ENCODE measurements around the gene C20orf144.

Gene C20orf144

GRCh38 chr20:33707668-33708067 lies 45.5 kb downstream of the C20orf144 start:
- no peak for TF ChIP-seq EZH2phosphoT487 (IDR thresholded peaks at IDR 0.05; ENCODE audit: low read length)
- TF ChIP-seq EZH2 (optimal IDR thresholded peaks at IDR 0.05; ENCODE audit: low read depth, low read length) = no peak
- no peak for TF ChIP-seq CTCF (IDR thresholded peaks at IDR 0.05; ENCODE audit: low read length)
- Histone ChIP-seq H3K27me3 (replicated peaks; ENCODE audit: insufficient read depth, low read length) (no peaks in the 10 kb centered on the region), H2AFZ (ENCODE audit: low read length) (no peak overlapping the region), H4K20me1 (ENCODE audit: insufficient read depth, low read length) (no peaks in the 10 kb centered on the region), H3K9ac (ENCODE audit: low read length) (no peak overlapping the region), H3K27ac (ENCODE audit: low read length) (no peak overlapping the region), H3K4me3 (ENCODE audit: low read length) (no peak overlapping the region), H3K9me2 (replicated peaks; ENCODE audit: insufficient read depth, low read length) (no peaks in the 10 kb centered on the region), H3K4me2 (ENCODE audit: low read depth, low read length) (no peak overlapping the region), H3K36me3 (replicated peaks; ENCODE audit: insufficient read depth, low read length) (no peaks in the 10 kb centered on the region), H3K4me1 (ENCODE audit: low read length) (no peaks in the 10 kb centered on the region), H3K9me3 (replicated peaks; ENCODE audit: insufficient read depth, low read length) (no peaks in the 10 kb centered on the region), H3F3A (ENCODE audit: insufficient read depth, low read length) (no peaks in the 10 kb centered on the region), H3K79me2 (ENCODE audit: low read length) (no peaks in the 10 kb centered on the region)
- DNase-seq = no peak

GRCh38 chr20:33709398-33709797 lies 47.3 kb downstream of the C20orf144 start:
- DNase-seq = no peak
- Histone ChIP-seq H4K20me1 (ENCODE audit: insufficient read depth, low read length) (no peaks in the 10 kb centered on the region), H3K4me1 (ENCODE audit: low read length) (no peaks in the 10 kb centered on the region), H2AFZ (ENCODE audit: low read length) (no peak overlapping the region), H3F3A (ENCODE audit: insufficient read depth, low read length) (no peaks in the 10 kb centered on the region), H3K9ac (ENCODE audit: low read length) (no peak overlapping the region), H3K9me3 (replicated peaks; ENCODE audit: insufficient read depth, low read length) (no peaks in the 10 kb centered on the region), H3K36me3 (replicated peaks; ENCODE audit: insufficient read depth, low read length) (no peaks in the 10 kb centered on the region), H3K27me3 (replicated peaks; ENCODE audit: insufficient read depth, low read length) (no peaks in the 10 kb centered on the region), H3K27ac (ENCODE audit: low read length) (no peak overlapping the region), H3K79me2 (ENCODE audit: low read length) (no peaks in the 10 kb centered on the region), H3K9me2 (replicated peaks; ENCODE audit: insufficient read depth, low read length) (no peaks in the 10 kb centered on the region), H3K4me3 (ENCODE audit: low read length) (no peak overlapping the region), H3K4me2 (ENCODE audit: low read depth, low read length) (no peak overlapping the region)
- no peak for TF ChIP-seq EZH2 (optimal IDR thresholded peaks at IDR 0.05; ENCODE audit: low read depth, low read length)

- DNase-seq = no peak
- H4K20me1 ChIP-seq (ENCODE audit: insufficient read depth, low read length) = no peaks in the 10 kb centered on the region
- no peaks in the 10 kb centered on the region for H3K9me3 ChIP-seq (replicated peaks; ENCODE audit: insufficient read depth, low read length)
- no peak overlapping the region for H3K4me2 ChIP-seq (ENCODE audit: low read depth, low read length)
- no peak overlapping the region for H3K27ac ChIP-seq (ENCODE audit: low read length)
- no peak overlapping the region for H2AFZ ChIP-seq (ENCODE audit: low read length)
- H3F3A ChIP-seq (ENCODE audit: insufficient read depth, low read length) = no peaks in the 10 kb centered on the region
- no peaks in the 10 kb centered on the region for H3K4me1 ChIP-seq (ENCODE audit: low read length)
- H3K9me2 ChIP-seq (replicated peaks; ENCODE audit: insufficient read depth, low read length) = no peaks in the 10 kb centered on the region
- no peak overlapping the region for H3K9ac ChIP-seq (ENCODE audit: low read length)
- TF ChIP-seq CTCF (IDR thresholded peaks at IDR 0.05; ENCODE audit: low read length) = no peak
- no peak for TF ChIP-seq EZH2phosphoT487 (IDR thresholded peaks at IDR 0.05; ENCODE audit: low read length)
- no peak for TF ChIP-seq EZH2 (optimal IDR thresholded peaks at IDR 0.05; ENCODE audit: low read depth, low read length)
- no peaks in the 10 kb centered on the region for H3K27me3 ChIP-seq (replicated peaks; ENCODE audit: insufficient read depth, low read length)
- H3K4me3 ChIP-seq (ENCODE audit: low read length) = no peak overlapping the region
- H3K36me3 ChIP-seq (replicated peaks; ENCODE audit: insufficient read depth, low read length) = no peaks in the 10 kb centered on the region
- H3K79me2 ChIP-seq (ENCODE audit: low read length) = no peaks in the 10 kb centered on the region
These were observed 47.9 kb downstream of the C20orf144 start for GRCh38 chr20:33709905-33710541.

- TF ChIP-seq EZH2 (optimal IDR thresholded peaks at IDR 0.05; ENCODE audit: low read depth, low read length) (no peak), CTCF (IDR thresholded peaks at IDR 0.05; ENCODE audit: low read length) (no peak), EZH2phosphoT487 (IDR thresholded peaks at IDR 0.05; ENCODE audit: low read length) (no peak)
- Histone ChIP-seq H3K4me3 (ENCODE audit: low read length) (no peak overlapping the region), H3K27ac (ENCODE audit: low read length) (no peak overlapping the region), H4K20me1 (ENCODE audit: insufficient read depth, low read length) (no peaks in the 10 kb centered on the region), H3K9me2 (replicated peaks; ENCODE audit: insufficient read depth, low read length) (no peaks in the 10 kb centered on the region), H3F3A (ENCODE audit: insufficient read depth, low read length) (no peaks in the 10 kb centered on the region), H3K36me3 (replicated peaks; ENCODE audit: insufficient read depth, low read length) (no peaks in the 10 kb centered on the region), H3K4me2 (ENCODE audit: low read depth, low read length) (no peak overlapping the region), H3K9ac (ENCODE audit: low read length) (no peak overlapping the region), H3K27me3 (replicated peaks; ENCODE audit: insufficient read depth, low read length) (no peaks in the 10 kb centered on the region), H3K79me2 (ENCODE audit: low read length) (no peaks in the 10 kb centered on the region), H3K4me1 (ENCODE audit: low read length) (no peaks in the 10 kb centered on the region), H3K9me3 (replicated peaks; ENCODE audit: insufficient read depth, low read length) (no peaks in the 10 kb centered on the region), H2AFZ (ENCODE audit: low read length) (no peak overlapping the region)
- no peak for DNase-seq
These were observed 48.7 kb downstream of the C20orf144 start for GRCh38 chr20:33710681-33711445.
